Hair follicle dermal papilla cell (primary cell): ENCODE results near the gene UBE2D1. TPM values are rescaled to one million over a fixed set of nuclear protein-coding genes. Genes with fewer than 3 reads are reported as not detected.

ENCODE experiments used
- total RNA-seq: library from RNA; depleted of rRNA; stranded (reverse); fragments of >200 nt; gene quantifications from 2 replicates; pipeline ENCODE4 v1.2.3, GENCODE V29; 2012

UBE2D1 gene
- total RNA-seq, result 17.8 and 19.1 TPM in 2 replicates

DNA sequence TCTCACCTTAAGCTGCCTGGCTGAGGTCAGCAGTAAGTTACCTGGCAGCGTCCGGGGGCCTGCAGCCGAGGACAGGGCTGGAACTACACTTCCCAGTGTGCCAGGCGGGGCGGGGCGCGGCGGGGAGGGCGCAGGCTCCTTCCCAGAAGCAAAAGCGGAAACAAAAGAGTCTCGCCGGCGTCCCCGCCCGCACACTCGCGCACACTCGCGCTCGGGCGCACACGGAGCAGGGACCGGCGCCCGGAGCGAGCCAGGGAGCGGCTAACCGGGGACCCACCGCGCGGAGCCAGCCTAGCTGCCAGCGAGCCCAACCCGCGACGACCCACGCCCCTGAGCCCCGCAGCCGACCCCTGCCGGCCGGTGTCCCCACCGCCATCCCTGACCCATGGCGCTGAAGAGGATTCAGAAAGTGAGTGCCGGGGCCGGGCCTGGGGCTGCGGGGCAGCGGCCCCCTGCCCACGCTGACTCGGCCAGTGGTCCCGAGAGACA is at the start of gene UBE2D1:
UBE2D1 (plus strand) TSS at position 190 of the 489 bp plus-strand sequence; CDS start at position 386, 196 bp downstream.

DNA sequence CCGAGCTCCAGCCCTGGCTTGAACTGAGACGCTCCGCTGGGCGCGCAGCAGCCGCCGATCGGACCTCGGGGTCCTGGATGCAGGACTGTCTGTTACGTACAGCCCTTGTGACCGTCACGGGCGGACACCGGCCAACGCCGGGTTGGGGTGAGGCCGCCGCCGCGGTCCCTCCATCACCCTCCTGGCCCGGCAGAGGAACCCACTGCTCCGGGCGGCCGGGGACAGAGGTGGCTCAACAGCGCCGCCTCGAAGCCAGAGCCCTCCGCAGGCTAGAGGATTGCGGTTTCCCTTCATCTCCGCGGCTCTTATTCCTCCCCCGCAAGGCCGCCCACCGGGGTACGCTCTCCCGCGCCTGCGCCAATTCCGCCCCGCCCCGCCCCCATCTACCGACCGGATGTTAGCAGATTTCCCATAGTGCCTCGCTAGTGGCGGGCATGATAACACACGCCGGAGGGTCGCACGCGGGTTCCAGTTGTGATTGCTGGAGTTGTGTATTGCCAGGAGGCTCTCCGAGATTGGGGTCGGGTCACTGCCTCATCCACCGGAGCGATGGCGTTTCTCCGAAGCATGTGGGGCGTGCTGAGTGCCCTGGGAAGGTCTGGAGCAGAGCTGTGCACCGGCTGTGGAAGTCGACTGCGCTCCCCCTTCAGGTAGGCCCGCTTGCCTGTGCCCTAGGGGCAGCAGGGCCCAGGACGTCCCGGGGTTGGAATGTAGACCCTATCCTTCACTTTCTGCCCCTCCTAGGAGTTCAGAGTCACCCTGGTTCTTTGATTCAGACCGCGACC is 50.4 kb downstream of the UBE2D1 start, which contains the start of gene TFAM:
TFAM (plus strand) TSS at position 412 of the 785 bp plus-strand sequence; CDS start at position 550, 138 bp downstream.

Other genes with a start within 250 kb of the UBE2D1 start
- gene IPMK, start 67.1 kb upstream of the UBE2D1 start, total RNA-seq, result 11.7 and 11.8 TPM in 2 replicates
- 8.9 and 13.6 TPM in 2 replicates for gene CISD1, start 65.8 kb upstream of the UBE2D1 start, total RNA-seq
- 11.2 and 12.0 TPM in 2 replicates for gene TFAM, start 50.4 kb downstream of the UBE2D1 start, total RNA-seq
- gene BICC1, start 177.9 kb downstream of the UBE2D1 start, total RNA-seq, result 143 and 189 TPM in 2 replicates